HG02610 (cell line): ENCODE data around the gene ORM2.

Source experiments
- ATAC-seq: cut with Tn5 transposase; IDR thresholded peaks from one replicate; pipeline ENCODE4 v1.9.1; 2021; ENCODE audit warnings: mild to moderate bottlenecking, moderate library complexity; ENCODE audit not compliant: unreplicated experiment

The ORM2 gene

DNA sequence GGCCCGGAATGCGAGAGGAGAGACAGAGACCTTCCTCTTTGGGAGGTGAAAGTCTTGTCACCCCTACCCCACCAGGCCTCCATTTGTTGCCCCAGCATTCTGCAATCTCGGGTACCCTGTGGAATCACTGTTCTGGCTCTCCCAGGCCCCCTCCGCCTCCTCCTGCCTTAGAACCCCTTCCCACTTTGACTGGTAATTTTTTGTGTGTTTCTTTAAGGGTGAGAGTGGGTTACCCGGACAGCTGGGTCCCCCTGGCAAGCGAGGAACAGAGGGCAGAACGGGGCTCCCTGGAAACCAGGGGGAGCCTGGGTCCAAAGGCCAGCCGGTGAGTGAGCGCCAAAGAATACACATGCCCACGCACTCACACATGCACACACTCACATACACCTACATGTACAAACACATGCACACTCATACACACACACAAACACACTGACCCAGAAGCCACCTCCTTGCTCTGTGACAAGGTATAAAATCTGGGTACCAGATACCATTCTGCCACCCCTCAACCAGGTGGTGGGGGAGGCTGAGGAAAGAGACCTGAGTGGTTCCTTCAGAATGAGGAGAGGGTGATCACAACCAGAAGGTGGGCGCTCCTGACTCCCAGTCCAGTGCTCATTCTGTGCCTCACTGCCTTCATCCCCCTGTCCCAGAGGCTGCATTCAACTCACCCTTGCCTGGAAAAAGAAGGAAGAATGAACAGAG is 37.6 kb upstream of the ORM2 start:
- ATAC-seq = no peak

DNA sequence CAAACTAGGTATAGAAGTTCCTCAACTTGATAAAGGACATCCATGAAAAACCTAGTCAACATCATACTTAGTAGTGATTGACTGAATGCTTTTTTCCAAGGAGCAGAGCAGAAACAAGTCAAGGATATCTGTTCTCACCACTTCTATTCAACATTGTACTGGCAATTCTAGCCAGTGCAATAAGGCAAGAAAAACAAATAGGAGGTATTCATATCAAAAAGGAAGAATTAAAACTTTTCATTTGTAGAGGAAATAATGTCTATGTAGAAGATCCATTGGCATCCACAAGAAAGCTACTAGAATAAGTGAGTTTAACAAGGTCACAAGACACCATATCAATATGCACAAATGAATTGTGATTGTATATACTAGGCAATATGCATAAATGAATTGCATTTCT is 35.0 kb upstream of the ORM2 start:
- ATAC-seq = no peak

DNA sequence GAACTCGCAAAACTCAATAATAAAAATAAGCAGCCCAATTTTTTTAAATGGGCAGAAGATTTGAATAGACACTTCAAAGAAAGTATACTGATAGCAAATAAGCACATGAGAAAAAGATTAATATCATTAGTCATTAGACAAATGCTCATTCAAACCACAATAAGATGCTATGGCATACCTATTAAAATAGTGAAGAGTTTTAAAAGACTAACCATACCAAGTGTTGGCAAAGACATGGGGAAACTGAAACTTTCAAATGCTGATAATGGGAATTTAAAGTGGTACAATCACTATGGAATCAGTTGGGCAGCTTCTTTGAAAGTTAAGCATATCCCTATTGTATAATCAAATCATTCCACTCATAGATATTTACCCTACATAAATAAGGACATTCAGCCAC is 33.3 kb upstream of the ORM2 start:
- ATAC-seq = no peak

DNA sequence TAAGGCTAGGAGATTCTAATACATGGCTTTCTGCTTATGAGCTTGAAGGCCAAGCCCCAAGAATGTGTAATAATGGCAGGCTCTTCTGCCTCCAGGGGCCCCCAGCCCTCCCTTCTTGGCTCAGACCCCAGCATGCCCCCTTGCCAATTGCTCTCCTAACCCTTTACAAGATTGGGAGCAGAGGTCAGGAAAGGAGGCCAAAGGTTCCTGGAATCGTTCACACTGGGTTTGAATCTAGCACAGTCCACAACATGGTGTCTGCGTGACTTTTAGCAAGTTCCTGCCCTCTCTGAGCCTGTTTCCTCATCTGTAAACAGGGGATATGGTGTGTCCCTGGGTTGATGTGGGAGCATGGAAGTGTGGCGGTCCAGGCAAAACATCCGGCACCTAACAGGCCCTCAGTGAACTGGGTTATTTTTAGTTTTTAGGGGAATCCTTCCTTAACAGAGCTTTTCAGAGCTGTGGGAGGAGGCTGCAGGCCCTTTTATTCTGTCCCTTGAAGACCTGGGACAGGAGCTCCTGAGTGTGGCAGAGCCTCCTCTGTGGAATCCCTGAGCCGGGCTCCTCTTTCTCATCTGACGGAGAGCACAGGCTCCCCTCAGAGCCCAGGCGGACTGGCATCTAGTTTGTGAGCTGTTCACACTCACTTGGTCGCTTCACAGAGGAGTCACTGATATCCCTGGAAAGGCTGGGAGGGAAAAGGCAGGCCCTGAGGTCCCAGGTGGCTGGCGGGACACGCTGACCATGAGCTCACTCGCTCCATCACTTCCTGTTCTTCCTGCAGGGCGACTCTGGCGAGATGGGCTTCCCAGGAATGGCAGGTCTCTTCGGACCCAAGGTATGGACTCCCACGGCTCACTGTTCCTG is 30.1 kb upstream of the ORM2 start:
- ATAC-seq = no peak

DNA sequence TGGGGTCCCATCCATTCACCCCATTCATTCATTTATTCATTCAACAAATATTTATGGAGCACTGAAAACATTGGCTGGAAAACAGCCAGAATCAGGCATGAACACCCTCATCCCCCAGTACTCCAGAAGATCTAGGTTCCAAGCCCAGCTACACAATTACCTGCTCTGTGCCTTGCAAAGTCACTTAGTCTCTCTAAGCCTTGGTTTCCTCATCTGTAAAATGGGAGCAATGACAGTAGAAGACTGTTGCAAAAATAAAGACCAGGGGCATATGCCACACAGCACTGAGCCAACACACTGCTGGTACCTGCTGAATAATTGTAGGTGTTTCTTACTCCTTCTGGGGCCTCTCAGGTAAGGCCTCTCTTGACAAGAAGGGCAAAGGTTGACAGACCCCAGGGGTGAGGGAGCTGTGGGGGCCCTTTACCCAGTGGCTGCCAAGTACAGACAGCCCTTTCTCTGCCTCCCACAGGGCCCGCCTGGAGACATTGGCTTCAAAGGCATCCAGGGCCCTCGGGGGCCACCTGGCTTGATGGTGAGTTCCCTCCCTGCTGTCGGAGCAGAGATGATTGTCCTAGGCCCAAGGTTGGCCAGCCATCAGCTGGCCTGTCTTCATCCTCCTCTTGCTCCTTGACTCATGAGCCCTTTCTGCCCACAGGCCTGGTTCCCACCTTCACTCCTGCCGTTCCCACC is 29.4 kb upstream of the ORM2 start:
- no peak for ATAC-seq

DNA sequence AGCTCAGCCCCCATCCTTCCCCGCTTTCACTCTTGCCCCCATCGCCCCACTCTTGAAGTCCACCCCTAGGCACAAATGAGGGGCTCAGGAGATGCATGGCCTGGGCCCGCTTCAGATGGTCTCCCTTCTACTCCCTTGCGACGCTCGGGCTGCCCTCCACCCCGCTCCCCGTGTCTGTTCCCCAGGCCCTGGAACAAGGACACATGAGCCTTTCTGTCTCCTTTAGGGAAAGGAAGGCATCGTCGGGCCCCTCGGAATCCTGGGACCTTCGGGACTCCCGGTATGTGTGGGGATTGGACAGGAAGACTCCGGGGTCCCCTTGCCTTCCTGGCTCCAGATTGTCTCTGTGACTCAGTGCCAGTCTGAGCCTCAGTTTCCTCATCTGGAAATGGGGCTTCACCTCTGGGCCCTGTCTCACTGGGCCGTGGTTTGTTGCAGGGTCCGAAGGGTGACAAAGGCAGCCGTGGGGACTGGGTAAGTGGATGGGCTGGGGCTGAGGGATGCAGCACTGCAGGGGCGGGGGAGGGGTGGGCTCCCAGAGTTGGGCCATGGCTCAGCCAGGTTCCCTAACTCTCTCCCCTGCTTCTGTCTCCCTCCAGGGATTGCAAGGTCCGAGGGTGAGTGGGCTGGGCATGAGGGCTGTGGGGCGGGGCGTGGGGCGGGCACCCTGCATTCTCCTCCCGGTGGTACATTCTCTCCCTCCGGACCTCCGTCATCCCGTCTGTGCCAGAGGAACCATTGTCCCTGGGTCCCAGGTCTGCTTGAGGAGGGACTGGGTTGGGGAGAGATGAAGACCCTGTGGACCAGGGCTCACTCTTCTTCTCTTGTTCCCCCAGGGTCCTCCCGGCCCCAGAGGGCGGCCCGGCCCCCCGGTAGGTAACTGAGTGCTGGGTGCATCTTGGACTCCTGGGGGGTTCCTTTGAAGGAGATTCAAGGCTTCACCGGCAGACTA is 28.5 kb upstream of the ORM2 start:
- no peak for ATAC-seq

DNA sequence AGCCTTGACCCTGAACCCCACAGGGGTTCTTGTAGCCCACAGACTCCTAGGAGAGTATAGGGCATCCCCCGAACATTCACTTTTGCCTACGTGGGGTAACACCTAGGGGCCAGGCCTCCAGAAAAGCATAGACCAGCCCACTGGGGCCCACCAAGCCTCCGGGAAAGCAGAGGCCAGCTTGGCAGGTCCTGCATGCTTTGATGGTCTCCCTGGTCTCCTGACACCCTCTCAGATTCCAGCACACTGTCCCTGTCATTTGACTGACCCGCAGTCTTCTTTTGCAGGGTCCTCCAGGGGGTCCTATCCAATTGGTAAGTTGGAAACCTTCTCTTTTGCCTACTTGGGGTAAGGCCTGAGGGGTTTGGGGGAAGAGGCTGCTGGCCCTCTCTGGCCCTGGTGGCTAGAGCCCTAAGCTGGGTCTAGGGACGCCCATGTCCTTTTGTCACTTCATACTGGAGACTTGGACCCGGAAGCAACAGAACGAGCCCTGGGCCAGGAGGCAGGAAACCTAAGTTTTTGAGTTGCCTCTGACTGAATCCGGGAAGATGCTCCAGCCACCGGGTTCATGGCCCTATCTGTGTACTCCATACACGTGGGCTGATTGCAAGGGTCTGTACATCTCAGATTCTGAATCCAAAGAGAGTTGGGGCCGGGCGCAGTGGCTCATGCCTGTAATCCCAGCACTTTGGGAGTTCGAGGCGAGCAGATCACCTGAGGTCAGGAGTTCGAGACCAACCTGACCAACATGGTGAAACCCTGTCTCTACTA is 27.7 kb upstream of the ORM2 start:
- ATAC-seq = no peak

DNA sequence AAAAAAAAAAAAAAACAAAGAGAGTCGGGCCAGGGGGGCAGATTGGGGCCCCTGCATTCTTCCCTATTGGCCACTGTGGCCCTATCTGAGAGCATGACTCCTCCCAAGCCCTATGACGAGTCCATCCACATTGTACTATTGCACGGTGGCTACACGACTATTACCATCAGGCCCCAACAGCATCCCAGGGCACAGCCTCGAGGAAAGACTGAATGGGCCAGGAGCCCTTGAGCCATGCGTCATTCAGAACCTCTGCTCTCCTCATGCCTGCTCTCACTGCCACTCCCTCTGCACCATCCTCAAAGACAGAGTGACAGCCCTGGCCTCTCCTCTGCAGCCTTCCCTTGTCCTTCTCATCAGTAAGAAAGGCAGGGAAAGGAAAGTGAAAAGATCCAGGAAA is 26.9 kb upstream of the ORM2 start:
- ATAC-seq = no peak

DNA sequence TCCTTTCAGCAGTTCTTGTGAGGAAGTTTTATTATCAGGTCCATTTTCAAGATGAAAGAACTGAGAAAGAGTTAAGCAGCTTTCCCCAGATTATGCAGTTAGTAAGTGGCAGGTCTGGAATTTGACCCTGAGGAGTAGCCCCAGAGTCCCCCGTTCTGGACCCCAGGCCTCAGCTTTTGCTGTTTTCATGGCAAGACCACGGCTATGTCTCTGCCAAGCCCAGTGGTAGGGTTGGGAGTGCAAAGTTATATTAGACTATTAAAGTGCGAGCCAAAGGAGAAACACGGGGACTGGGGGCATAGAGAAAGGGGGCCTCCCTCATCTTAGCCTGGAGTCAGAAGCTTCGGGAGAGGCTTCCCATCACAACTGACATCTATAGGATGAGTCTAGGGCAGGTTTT is 26.1 kb upstream of the ORM2 start:
- no peak for ATAC-seq

DNA sequence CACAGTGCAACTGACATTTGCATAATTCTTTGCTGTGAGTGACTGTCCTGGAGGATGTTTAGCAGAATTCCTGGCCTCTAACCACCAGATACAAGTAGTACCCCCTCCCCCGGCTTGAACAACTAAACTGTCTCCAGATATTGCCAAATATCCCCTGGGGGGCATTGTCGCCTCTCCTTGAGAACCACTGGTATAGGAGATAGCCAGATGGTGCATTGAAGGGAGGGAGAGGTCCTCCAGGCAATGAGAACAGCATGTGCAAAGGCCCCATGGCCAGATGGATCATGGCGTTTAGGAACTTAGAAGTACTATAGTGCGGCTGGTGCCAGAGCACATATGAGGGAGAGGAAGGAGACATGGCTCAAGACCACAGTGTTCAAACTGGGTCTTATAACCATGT is 25.7 kb upstream of the ORM2 start:
- no peak for ATAC-seq

DNA sequence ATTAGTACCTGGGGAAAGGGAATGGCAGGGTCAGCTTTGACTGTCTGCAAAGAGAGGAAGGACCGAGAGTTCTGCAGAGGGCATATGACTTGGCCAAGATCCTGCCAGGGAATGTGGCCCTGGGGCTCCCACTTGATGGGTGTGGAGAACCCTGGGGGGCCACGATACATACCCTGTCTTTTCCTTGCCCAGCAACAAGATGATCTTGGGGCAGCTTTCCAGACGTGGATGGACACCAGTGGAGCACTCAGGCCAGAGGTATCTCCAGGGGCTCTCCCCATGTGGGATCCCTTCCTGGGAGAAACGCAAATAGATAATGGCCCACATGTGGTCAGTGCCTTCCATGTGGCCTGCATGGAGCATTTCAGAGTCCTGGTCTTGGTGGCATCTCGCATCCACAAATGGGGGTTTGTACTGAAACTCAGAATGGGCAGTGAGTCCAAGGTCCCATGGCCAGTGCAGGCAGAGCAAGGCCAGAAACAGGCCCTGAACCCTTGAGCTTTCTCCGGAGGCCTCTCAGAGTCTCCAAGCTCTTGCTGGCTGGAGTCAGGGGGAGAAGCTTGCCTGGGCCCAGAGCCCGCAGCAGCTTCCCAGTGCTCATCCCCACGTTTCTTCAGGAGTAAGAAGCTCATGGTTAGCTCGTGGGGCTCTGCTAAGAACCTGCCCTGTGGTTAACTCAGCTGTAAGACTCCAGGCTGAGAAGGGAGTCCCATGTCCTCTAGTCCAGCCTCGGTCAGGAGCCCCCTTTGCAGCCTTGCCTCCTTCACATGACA is 25.1 kb upstream of the ORM2 start:
- ATAC-seq = no peak

DNA sequence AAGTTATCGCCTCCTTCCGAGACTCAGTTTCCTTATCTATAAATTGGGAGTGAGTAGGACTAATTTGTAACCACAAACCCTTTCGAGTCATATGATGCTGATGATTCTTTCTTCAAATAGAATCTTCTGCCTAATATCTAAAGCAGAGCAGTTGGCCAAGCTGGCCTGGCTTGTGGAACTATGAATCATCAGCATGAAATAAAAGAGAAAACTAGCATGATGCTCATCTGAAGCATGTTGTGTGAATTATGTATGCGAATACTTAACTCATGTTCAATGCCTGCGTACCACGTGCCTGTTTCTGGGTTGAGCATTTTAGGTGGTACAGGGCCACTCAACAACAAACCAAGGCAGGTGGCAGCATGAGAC is 21.8 kb upstream of the ORM2 start:
- no peak for ATAC-seq

DNA sequence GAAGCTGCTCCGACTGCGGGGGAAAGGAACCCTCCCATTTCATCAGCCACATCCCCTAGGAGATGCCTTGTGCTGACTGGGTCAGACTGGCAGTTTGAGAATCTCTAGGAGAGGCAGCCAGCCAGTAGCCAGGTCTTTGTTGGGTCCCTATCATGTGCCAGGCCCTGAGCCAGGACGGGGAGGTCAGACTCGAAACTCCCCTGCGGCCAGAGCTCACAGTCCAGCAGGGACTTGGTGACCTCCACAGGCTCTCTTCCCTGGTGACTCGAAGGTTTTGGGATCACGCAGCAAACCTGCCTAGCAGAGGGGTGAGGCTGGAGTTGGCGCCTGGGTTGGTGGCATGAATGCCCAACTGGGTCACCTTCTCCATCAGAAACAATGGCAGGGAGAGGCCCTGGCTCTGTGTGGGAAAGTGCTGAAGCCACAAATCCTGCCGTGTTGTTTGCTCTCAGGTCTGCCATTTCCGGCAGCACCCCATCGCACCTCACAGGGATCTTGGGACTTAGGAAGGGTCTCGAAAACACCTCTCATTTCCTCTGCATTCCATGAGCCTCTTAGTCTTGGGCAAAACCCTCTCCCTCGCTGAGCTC is 21.2 kb upstream of the ORM2 start:
- no peak for ATAC-seq

DNA sequence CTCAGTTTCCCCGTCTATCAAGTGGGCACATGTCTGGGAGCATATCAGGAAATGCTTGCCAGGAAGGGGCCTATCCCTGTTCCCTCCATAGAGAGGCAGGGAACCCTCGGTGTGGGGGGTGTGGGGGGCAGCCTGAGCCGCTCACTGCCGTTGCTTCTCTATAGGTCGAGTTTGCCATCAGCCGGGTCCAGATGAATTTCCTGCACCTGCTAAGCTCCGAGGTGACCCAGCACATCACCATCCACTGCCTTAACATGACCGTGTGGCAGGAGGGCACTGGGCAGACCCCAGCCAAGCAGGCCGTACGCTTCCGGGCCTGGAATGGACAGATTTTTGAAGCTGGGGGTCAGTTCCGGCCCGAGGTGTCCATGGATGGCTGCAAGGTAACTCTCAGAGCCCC is 20.6 kb upstream of the ORM2 start:
- no peak for ATAC-seq

DNA sequence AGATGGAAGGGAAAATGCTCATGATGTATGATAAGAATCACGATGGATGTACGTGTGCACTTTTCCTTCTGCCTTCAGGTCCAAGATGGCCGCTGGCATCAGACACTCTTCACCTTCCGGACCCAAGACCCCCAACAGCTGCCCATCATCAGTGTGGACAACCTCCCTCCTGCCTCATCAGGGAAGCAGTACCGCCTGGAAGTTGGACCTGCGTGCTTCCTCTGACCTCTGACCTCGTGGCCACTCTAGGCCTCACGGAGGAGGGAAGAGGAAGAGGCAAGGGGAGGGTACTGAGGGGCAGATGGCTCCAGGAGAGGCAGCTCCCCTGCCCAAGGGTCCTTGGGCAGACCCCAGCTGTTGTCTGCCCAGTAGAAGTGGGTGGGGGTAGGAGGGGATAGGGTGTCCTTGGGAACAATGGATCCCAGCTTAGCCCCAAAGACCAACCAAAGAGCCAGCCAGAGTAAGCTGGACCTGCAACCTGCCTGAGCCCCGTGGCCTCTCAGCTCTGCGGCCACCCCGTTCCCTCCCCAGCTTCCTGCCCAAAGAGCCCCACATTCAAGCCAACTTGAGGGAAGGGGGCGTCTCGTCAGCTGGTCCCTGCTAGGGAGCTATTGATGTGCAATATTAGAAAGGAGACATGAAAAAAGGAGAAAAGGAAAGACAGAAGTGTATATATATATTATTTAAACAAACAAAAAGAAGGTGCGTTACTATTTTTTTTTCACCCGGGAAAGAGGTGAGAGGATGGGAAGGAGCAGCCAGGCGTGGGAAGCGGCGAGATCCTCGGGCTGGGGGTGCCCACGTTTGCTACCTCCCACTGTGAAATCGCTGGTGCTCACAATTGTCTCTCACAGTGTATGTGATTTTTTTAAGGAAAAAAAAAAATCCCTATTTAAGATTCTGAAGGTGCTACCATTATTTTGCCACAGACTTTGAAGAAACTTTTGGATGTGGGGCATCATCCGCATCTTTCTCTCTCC is 18.9 kb upstream of the ORM2 start:
- no peak for ATAC-seq

DNA sequence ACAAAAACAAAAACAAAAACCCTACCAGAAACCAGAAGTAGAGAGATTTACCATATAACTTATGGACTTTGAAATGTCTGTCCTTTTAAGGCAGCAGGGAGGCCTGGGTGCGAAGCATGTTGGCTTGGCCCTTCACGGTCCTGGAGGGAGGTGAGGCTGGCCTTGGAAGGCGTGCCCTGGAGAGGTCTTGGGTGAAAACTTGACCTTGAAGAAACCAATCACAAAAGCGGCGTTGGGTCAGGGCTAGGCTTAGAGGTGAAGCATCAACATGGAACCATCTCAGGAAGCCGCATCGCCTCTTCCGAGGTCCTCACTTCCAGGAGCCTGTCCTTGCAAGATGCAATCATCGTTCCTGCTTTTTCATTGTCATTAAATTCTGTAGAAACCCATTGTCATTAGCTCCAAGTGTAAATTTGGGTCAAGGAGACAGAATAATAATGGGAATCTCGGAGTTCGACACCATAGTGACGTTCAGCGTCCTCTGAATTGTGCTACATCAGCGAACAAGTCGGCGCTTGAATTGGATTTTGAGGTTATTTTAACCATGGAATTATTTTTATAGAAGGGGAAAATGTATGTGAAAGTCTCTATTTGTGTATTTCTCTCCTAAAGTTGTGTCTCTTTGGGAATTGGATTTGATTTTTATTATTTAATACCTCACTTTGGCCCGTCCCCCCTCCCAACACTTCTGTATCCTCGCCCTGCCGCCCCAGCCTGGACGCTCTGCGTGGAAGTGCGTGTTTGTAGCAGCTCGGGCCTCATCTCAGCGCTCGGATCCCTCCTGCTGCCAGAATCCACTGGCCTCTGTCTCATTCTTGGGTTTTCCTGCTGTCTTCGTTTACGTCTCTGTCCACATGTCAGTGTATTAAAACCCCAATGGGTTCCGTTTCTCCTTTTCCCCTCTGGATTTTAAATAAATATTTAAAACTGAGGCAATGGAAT is 17.8 kb upstream of the ORM2 start:
- ATAC-seq = no peak

DNA sequence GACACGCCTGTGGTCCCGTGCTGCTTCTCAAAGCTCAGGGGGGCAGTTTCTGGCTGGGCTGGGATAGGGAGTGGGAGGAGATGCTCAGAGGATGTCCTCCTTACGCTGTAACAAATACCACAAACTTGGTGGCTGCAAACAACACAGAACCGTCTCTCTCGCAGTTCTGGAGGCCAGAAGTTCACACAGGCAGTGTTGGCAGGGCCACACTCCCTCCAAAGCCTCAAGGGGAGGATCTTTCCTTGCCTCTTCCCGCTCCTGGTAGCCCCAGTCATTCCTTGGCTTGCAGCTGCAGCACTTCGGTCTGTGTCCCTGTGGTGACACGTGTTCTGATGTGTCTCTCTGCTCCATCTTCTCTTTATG is 17.2 kb upstream of the ORM2 start:
- no peak for ATAC-seq
